ENCODE results near the gene PPA1. TPM values are rescaled to one million over a fixed set of nuclear protein-coding genes. Genes with fewer than 3 reads are reported as not detected.
"Not testable (repeated sequence)": the region's sequence is repeated elsewhere in the genome, so short reads cannot be mapped to it uniquely, and the experiment has no call there.

PPA1 gene
- total RNA-seq, 1 donor from 2014 or later = 175 TPM

DNA sequence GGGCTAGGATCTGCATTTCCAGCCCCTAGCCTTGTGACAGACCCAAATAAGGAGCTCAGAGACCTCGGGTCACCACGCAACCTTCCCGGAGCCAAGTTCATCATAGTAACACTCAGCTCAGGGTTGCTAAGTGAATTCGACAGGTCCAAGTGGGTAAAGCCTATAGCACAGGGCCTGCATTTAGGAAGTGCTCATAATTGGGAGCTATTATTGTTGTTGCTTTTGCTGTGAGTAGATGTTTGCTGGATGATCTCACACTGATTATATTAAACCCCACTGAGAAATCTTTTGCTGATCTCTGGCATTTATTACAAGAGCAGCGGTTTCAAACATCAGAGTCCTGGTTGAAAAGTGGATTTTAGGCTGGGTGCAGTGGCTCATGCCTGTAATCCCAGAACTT lies 42.6 kb downstream of the PPA1 start:
- intact Hi-C loops (cut with DNase I) = no loop called here
- peak overlapping the region; percentile 61 for H3K27ac ChIP-seq
- H3K9me3 ChIP-seq = no peaks in the 10 kb centered on the region
- no peak overlapping the region for H3K4me3 ChIP-seq
- H3K36me3 ChIP-seq = no peaks in the 10 kb centered on the region
- DNase-seq = no peak
- peaks cover 48% of the 10 kb centered on the region for H3K4me1 ChIP-seq
- H3K27me3 ChIP-seq = no peaks in the 10 kb centered on the region
- TF ChIP-seq, protein P1, sequence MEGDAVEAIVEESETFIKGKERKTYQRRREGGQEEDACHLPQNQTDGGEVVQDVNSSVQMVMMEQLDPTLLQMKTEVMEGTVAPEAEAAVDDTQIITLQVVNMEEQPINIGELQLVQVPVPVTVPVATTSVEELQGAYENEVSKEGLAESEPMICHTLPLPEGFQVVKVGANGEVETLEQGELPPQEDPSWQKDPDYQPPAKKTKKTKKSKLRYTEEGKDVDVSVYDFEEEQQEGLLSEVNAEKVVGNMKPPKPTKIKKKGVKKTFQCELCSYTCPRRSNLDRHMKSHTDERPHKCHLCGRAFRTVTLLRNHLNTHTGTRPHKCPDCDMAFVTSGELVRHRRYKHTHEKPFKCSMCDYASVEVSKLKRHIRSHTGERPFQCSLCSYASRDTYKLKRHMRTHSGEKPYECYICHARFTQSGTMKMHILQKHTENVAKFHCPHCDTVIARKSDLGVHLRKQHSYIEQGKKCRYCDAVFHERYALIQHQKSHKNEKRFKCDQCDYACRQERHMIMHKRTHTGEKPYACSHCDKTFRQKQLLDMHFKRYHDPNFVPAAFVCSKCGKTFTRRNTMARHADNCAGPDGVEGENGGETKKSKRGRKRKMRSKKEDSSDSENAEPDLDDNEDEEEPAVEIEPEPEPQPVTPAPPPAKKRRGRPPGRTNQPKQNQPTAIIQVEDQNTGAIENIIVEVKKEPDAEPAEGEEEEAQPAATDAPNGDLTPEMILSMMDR (IDR thresholded peaks at IDR 0.05) = no peak
- no peak for ATAC-seq

DNA sequence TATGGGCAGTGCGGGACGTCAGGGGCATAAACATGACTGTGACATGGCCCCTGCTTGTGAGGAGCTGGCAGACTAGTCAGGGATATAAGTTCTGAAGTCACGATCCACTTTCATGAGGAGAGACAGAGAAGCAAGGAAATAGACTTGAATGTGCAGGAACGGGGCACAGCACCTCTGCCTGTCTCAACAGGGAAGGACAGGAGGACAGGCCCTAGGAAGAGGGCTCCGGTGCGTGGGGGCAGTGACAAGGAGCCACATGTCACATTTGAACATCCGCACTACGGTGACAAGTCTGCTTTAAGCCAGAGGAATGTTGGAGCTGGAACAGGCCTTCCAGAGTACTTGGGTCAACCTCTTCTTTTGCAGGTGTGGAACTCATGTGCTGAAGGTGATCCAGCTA lies 43.1 kb downstream of the PPA1 start:
- H3K4me1 ChIP-seq = peaks cover 48% of the 10 kb centered on the region

DNA sequence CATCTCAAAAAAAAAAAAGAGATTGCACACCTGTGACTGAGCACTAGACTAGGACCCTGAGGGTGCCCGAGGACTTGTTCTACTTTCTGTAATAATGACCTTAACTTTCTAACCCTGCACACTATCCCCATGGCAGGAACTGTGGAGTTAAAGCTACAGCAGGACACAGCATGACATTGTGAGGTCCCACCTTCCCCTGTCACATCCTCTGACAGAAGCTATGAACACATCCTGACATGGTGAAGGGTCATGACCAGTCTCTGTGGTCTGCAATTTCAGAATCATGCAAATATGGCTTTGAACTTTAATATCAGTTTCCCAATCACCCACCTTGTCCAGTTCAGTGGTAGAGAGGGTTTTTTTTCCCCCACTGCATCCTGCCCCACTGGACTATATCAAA lies 44.5 kb downstream of the PPA1 start:
- intact Hi-C loops (cut with DNase I) = no loop called here
- peak; percentile 50 for ATAC-seq
- Histone ChIP-seq H3K27ac (no peak overlapping the region), H3K27me3 (no peaks in the 10 kb centered on the region), H3K4me3 (no peak overlapping the region), H3K4me1 (peaks cover 41% of the 10 kb centered on the region), H3K36me3 (no peaks in the 10 kb centered on the region), H3K9me3 (no peaks in the 10 kb centered on the region)
- DNase-seq = no peak
- TF ChIP-seq, protein P1 (IDR thresholded peaks at IDR 0.05) = no peak

More for the DNA sequence above, 43.1 kb downstream of the PPA1 start:
- intact Hi-C loops (cut with DNase I) = no loop called here
- Histone ChIP-seq H3K36me3 (no peaks in the 10 kb centered on the region), H3K27ac (peak overlapping the region; percentile 61), H3K9me3 (no peaks in the 10 kb centered on the region), H3K4me3 (no peak overlapping the region), H3K27me3 (no peaks in the 10 kb centered on the region)
- no peak for DNase-seq
- ATAC-seq = peak; percentile 9
- TF ChIP-seq, protein P1 (IDR thresholded peaks at IDR 0.05) = no peak

DNA sequence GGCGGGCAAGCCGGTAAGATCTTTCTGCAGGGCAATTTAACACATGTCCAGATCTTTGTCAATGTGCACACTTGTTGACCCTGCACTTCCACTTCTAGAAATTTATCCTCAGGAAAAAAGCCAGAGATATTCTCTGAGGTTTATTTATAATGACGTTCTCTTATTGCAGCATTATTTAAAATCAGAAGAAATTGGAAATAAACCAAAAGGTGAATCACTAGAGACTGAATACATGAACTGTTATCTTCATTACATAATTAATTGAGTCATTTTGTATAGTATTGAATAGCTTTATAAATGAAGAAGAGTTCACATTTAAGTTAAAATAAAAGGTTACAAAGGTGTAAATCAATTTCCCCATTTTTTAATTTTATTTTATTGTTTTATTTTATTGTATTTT lies 46.7 kb downstream of the PPA1 start:
- DNase-seq (no peak), ATAC-seq (no peak)
- Histone ChIP-seq H3K4me3 (no peak overlapping the region), H3K9me3 (no peaks in the 10 kb centered on the region), H3K27ac (no peak overlapping the region), H3K4me1 (peaks cover 19% of the 10 kb centered on the region), H3K27me3 (no peaks in the 10 kb centered on the region), H3K36me3 (no peaks in the 10 kb centered on the region)
- TF ChIP-seq, protein P1 (IDR thresholded peaks at IDR 0.05) = no peak
- intact Hi-C loops (cut with DNase I) = no loop called here

DNA sequence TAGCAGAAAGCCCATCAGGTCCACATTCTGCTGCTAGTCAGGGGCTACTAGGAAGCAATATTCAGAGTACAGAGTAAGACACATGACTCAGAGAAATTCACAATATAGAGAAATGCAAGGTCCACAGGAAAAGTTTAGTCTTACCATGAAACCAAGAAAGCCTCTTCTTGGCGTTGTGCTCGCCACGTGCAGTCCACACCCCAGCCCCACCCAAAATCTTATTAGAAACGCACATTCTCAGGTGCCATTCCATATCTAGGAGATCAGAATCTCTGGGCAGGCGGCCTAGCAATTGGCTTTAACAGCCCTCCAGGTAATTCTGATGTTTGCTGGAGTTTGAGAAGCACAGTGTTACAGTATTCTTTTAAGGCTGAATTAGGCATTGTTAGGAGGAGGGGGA lies 47.1 kb downstream of the PPA1 start:
- H3K4me1 ChIP-seq = peaks cover 14% of the 10 kb centered on the region
- TF ChIP-seq, protein P1 (IDR thresholded peaks at IDR 0.05) = no peak
- H3K9me3 ChIP-seq = no peaks in the 10 kb centered on the region
- DNase-seq = no peak
- peak; percentile 55 for ATAC-seq
- no peak overlapping the region for H3K27ac ChIP-seq
- H3K36me3 ChIP-seq = no peaks in the 10 kb centered on the region
- H3K27me3 ChIP-seq = no peaks in the 10 kb centered on the region
- intact Hi-C loops (cut with DNase I) = no loop called here
- no peak overlapping the region for H3K4me3 ChIP-seq

DNA sequence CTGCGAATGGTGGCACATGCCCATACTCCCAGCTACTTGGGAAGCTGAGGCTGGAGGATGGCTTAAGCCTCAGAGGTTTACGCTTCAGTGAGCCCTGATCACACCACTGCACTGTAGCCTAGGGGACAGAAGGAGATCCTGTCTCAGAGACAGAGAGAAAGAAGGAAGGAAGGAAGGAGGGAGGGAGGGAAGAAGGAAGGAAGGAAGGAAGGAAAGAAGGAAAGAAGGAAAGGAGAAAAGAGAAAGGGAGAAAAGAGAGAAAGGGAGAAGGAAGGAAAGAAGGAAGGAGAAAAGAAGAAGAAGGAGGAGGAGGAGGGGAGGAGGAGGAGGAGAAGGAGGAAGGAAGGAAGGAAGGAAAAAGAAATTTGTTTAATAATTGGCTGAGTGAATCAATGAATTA lies 49.9 kb downstream of the PPA1 start:
- Histone ChIP-seq H3K36me3 (no peaks in the 10 kb centered on the region), H3K9me3 (no peaks in the 10 kb centered on the region), H3K27me3 (no peaks in the 10 kb centered on the region), H3K27ac (no peak overlapping the region), H3K4me1 (peaks cover 5% of the 10 kb centered on the region), H3K4me3 (no peak overlapping the region)
- TF ChIP-seq, protein P1 (IDR thresholded peaks at IDR 0.05) = no peak
- ATAC-seq (no peak), DNase-seq (no peak)
- intact Hi-C loops (cut with DNase I) = no loop called here

DNA sequence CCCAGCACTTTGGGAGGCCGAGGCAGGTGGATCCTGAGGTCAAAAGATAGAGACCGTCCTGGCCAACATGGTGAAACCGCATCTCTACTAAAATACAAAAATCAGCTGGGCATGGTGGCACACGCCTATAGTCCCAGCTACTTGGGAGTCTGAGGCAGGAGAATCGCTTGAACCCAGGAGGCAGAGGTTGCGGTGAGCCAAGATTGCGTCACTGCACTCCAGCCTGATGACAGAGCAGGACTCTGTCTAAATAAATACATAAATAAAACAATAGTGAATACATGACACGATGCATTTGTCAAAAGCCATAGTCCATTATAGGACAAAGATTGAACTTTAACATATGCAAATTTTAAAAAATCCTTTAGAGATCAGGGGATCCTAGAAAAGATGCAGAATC lies 54.0 kb downstream of the PPA1 start:
- H3K27ac ChIP-seq; H3K4me3 ChIP-seq; H3K9me3 ChIP-seq; H3K27me3 ChIP-seq; intact Hi-C loops (cut with DNase I); DNase-seq; ATAC-seq; H3K4me1 ChIP-seq; H3K36me3 ChIP-seq: not testable (repeated sequence)

All from upper lobe of right lung (tissue), 1 donor.